Astrocyte (in vitro differentiated cells and primary cell): ENCODE results near the gene P2RY6. TPM values are rescaled to one million over a fixed set of nuclear protein-coding genes. Genes with fewer than 3 reads are reported as not detected.

Source experiments
- DNase-seq: peaks from one replicate; pipeline ENCODE4 v3.0.0-alpha.2; 2010; ENCODE audit warnings: low read depth
- FAIRE-seq: peaks from 2 replicates; lab custom pipeline; 2011; peaks lifted over from hg19 to GRCh38; lab: Jason Lieb, UNC
- H2AFZ ChIP-seq: 2 replicates; pipeline ENCODE4 v1.6.0; 2012; ENCODE audit warnings: low read depth, low read length, inconsistent platforms
- H3K27ac ChIP-seq: 2 replicates; pipeline ENCODE4 v1.5.1; 2011; ENCODE audit warnings: low read depth, low read length, inconsistent platforms
- H3K27me3 ChIP-seq: 2 replicates; pipeline ENCODE4 v1.6.0; 2011; ENCODE audit warnings: low read length, inconsistent platforms; ENCODE audit not compliant: insufficient read depth
- H3K36me3 ChIP-seq: 2 replicates; pipeline ENCODE4 v1.5.1; 2011; ENCODE audit warnings: low read length, inconsistent platforms; ENCODE audit not compliant: insufficient read depth
- H3K4me1 ChIP-seq: 2 replicates; pipeline ENCODE4 v1.5.1; 2011; ENCODE audit warnings: low read length, inconsistent platforms; ENCODE audit not compliant: insufficient read depth
- H3K4me2 ChIP-seq: 2 replicates; pipeline ENCODE4 v1.6.0; 2012; ENCODE audit warnings: low read length, inconsistent platforms
- H3K4me3 ChIP-seq: 2 replicates; pipeline ENCODE4 v1.5.1; 2011; ENCODE audit warnings: low read depth, mild to moderate bottlenecking, low read length, inconsistent platforms; ENCODE audit not compliant: insufficient read depth
- H3K79me2 ChIP-seq: 2 replicates; pipeline ENCODE4 v1.6.0; 2012; ENCODE audit warnings: mild to moderate bottlenecking, low read length, inconsistent platforms; ENCODE audit not compliant: insufficient read depth
- H3K9ac ChIP-seq: 2 replicates; pipeline ENCODE4 v1.6.0; 2012; ENCODE audit warnings: mild to moderate bottlenecking, low read length, inconsistent platforms
- H3K9me3 ChIP-seq: 2 replicates; pipeline ENCODE4 v1.5.1; 2012; ENCODE audit warnings: low read depth, mild to moderate bottlenecking, low read length, inconsistent platforms; ENCODE audit not compliant: insufficient read depth
- H4K20me1 ChIP-seq: 2 replicates; pipeline ENCODE4 v1.6.0; 2012; ENCODE audit warnings: low read length, inconsistent platforms; ENCODE audit not compliant: insufficient read depth
- H3K27ac Mint-ChIP-seq: one replicate; pipeline ENCODE4 v1.8.0; 2021; ENCODE audit warnings: mild to moderate bottlenecking, mixed read lengths; ENCODE audit not compliant: unreplicated experiment
- H3K27me3 Mint-ChIP-seq: one replicate; pipeline ENCODE4 v1.8.0; 2021; ENCODE audit warnings: low read depth, mixed read lengths; ENCODE audit not compliant: unreplicated experiment
- H3K36me3 Mint-ChIP-seq: one replicate; pipeline ENCODE4 v1.8.0; 2021; ENCODE audit warnings: low read depth, mixed read lengths; ENCODE audit not compliant: unreplicated experiment
- H3K4me1 Mint-ChIP-seq: one replicate; pipeline ENCODE4 v1.8.0; 2021; ENCODE audit warnings: low read depth, mixed read lengths; ENCODE audit not compliant: unreplicated experiment
- H3K4me3 Mint-ChIP-seq: one replicate; pipeline ENCODE4 v1.8.0; 2021; ENCODE audit warnings: mild to moderate bottlenecking, moderate library complexity, mixed read lengths; ENCODE audit not compliant: unreplicated experiment
- H3K9me3 Mint-ChIP-seq: one replicate; pipeline ENCODE4 v1.8.0; 2021; ENCODE audit warnings: mild to moderate bottlenecking, mixed read lengths; ENCODE audit not compliant: unreplicated experiment
- CTCF ChIP-seq: IDR thresholded peaks from 2 replicates; pipeline ENCODE4 v1.5.1; 2011; ENCODE audit warnings: low read depth, mild to moderate bottlenecking, inconsistent platforms, low read length, moderate library complexity; ENCODE audit not compliant: insufficient read depth
- EZH2 ChIP-seq: IDR thresholded peaks from 2 replicates; pipeline ENCODE4 v1.6.1; 2012; ENCODE audit warnings: mild to moderate bottlenecking, low read length, inconsistent platforms; ENCODE audit not compliant: insufficient read depth
- total RNA-seq: library from RNA; stranded (reverse); gene quantifications from 2 replicates; pipeline ENCODE4 v1.2.1, GENCODE V29; 2021

Gene P2RY6
- total RNA-seq, 1 donor from 2014 or later: 0.75 TPM

- Histone ChIP-seq H2AFZ (no peak overlapping the region), H3K79me2 (no peaks in the 10 kb centered on the region), H3K4me3 (no peak overlapping the region), H3K27ac (no peak overlapping the region), H3K9me3 (no peaks in the 10 kb centered on the region), H3K4me2 (no peak overlapping the region), H3K9ac (no peak overlapping the region), H3K36me3 (no peaks in the 10 kb centered on the region), H3K27me3 (no peaks in the 10 kb centered on the region), H3K4me1 (no peaks in the 10 kb centered on the region), H4K20me1 (no peaks in the 10 kb centered on the region)
- Mint-ChIP-seq H3K4me3 (no peak overlapping the region), H3K4me1 (no peaks in the 10 kb centered on the region), H3K27me3 (peaks cover 63% of the 10 kb centered on the region), H3K9me3 (peaks cover 1% of the 10 kb centered on the region), H3K27ac (no peak overlapping the region), H3K36me3 (no peaks in the 10 kb centered on the region)
- no peak for FAIRE-seq
- TF ChIP-seq CTCF (no peak), EZH2 (no peak)
- DNase-seq: no peak
Measured at GRCh38 chr11:73229321-73229895, 42.7 kb upstream of the P2RY6 start.

- Mint-ChIP-seq H3K4me1 (no peaks in the 10 kb centered on the region), H3K9me3 (peaks cover 1% of the 10 kb centered on the region), H3K36me3 (no peaks in the 10 kb centered on the region), H3K27me3 (peaks cover 59% of the 10 kb centered on the region), H3K27ac (peak overlapping the region; percentile 42), H3K4me3 (no peak overlapping the region)
- FAIRE-seq: no peak
- TF ChIP-seq EZH2: no peak
- no peak for TF ChIP-seq CTCF
- DNase-seq: no peak
- no peak overlapping the region for H2AFZ ChIP-seq
- H3K9ac ChIP-seq: no peak overlapping the region
- no peaks in the 10 kb centered on the region for H4K20me1 ChIP-seq
- H3K4me3 ChIP-seq: no peak overlapping the region
- H3K4me1 ChIP-seq: no peaks in the 10 kb centered on the region
- no peak overlapping the region for H3K27ac ChIP-seq
- no peaks in the 10 kb centered on the region for H3K79me2 ChIP-seq
- H3K4me2 ChIP-seq: no peak overlapping the region
- H3K9me3 ChIP-seq: no peaks in the 10 kb centered on the region
- H3K27me3 ChIP-seq: no peaks in the 10 kb centered on the region
- no peaks in the 10 kb centered on the region for H3K36me3 ChIP-seq
Measured at GRCh38 chr11:73229896-73230875, 42.0 kb upstream of the P2RY6 start.
